ENCODE data around the gene ERGIC1.

DNA sequence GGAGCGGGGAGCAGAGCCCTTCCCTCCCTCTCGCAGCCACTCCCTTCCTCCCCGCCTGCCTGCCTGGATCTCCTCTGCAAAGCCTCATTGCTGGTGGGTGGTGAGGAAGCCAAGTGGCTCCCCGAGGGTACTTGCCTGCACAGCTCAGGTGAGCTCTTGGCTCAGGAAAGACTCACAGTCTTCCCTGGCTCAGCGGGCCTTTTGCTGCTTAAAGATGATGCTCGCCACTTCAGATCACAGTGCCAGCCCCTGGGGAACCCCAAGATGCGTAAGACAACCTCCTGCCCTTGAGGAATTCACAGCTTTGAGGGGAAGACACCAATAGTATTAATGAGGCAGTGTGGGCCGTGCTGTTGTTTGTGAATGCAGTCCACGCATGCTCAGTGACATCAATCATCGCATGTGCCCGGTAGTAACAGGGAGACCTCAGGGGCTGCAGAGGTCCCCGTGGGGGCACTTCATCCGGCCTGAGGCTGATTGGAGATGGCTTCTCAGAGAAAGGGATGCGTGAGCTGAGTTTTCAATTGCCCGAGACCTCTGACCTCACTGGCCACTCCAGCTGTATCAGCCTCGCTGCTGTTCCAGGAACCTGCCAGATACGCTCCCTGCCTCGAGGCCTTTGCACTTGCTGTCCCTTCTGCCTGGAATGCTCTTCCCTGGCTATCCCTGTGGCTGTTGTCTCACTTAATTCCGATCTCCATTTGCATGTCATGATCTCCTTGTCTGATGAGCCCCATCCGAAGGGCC lies 36.8 kb downstream of the ERGIC1 start:
- TF ChIP-seq CTCF (IDR thresholded peaks at IDR 0.05) = no peak
- no peak for TF ChIP-seq POLR2A (IDR thresholded peaks at IDR 0.05)

All from adrenal gland (tissue), 5 donors.